CD8-positive, alpha-beta memory T cell (primary cell): ENCODE data around the gene TRAF1. TPM values are rescaled to one million over a fixed set of nuclear protein-coding genes. Genes with fewer than 3 reads are reported as not detected.

ENCODE experiments used
- CTCF ChIA-PET: fragments of 350-600 bp; sonication (Branson Sonifier 250); formaldehyde crosslinking; loops from one replicate; lab custom pipeline; 2021; ENCODE audit warnings: antibody characterized with exemption; lab: Charles Lee
- POLR2A ChIA-PET: fragments of 350-600 bp; sonication (Branson Sonifier 250); formaldehyde crosslinking; loops from one replicate; lab custom pipeline; 2021; ENCODE audit warnings: antibody characterized with exemption; lab: Charles Lee
- DNase-seq, 5 donors: peaks; one replicate each; pipeline versions ENCODE4 v3.0.0 to v3.0.0-alpha.2; 2020 to 2022; ENCODE audit warnings: mixed read lengths in 1 of 5
- H3K27ac ChIP-seq: one replicate; pipeline ENCODE4 v1.7.0; 2013; ENCODE audit warnings: low read depth, mild to moderate bottlenecking, low read length, moderate library complexity
- H3K27me3 ChIP-seq: 2 replicates; pipeline ENCODE4 v1.7.0; 2013; ENCODE audit warnings: low read length, mild to moderate bottlenecking; ENCODE audit not compliant: insufficient read depth, poor library complexity, severe bottlenecking
- H3K36me3 ChIP-seq: 2 replicates; pipeline ENCODE4 v1.7.0; 2013; ENCODE audit warnings: mild to moderate bottlenecking, low read length, moderate library complexity; ENCODE audit not compliant: insufficient read depth
- H3K4me1 ChIP-seq: 2 replicates; pipeline ENCODE4 v1.7.0; 2013; ENCODE audit warnings: mild to moderate bottlenecking, low read length, moderate library complexity; ENCODE audit not compliant: insufficient read depth
- H3K4me3 ChIP-seq: 2 replicates; pipeline ENCODE4 v1.7.0; 2013; ENCODE audit warnings: mild to moderate bottlenecking, low read length
- H3K9me3 ChIP-seq: 2 replicates; pipeline ENCODE4 v1.7.0; 2013; ENCODE audit warnings: mild to moderate bottlenecking, low read length
- H3K27ac Mint-ChIP-seq, 8 donors: one replicate each; pipeline ENCODE4 v1.8.0; 2020 to 2021; ENCODE audit warnings: mixed read lengths in 8 of 8, mild to moderate bottlenecking in 6 of 8, inconsistent platforms in 3 of 8, moderate library complexity in 3 of 8
- H3K27me3 Mint-ChIP-seq, 2 donors: one replicate each; pipeline ENCODE4 v1.8.0; 2020 to 2021; ENCODE audit warnings: mixed read lengths in 2 of 2, mild to moderate bottlenecking in 1 of 2, moderate library complexity in 1 of 2
- H3K36me3 Mint-ChIP-seq, 3 donors: one replicate each; pipeline ENCODE4 v1.8.0; 2020 to 2021; ENCODE audit warnings: mixed read lengths in 3 of 3, inconsistent platforms in 1 of 3, mild to moderate bottlenecking in 1 of 3
- H3K4me1 Mint-ChIP-seq, 3 donors: one replicate each; pipeline ENCODE4 v1.8.0; 2020 to 2021; ENCODE audit warnings: mixed read lengths in 3 of 3, inconsistent platforms in 1 of 3, mild to moderate bottlenecking in 1 of 3
- H3K4me3 Mint-ChIP-seq, 7 donors: one replicate each; pipeline ENCODE4 v1.8.0; 2020 to 2021; ENCODE audit warnings: mixed read lengths in 7 of 7, mild to moderate bottlenecking in 6 of 7, moderate library complexity in 4 of 7, inconsistent platforms in 2 of 7
- H3K9me3 Mint-ChIP-seq, 5 donors: one replicate each; pipeline ENCODE4 v1.8.0; 2020 to 2022; ENCODE audit warnings: mixed read lengths in 5 of 5, mild to moderate bottlenecking in 3 of 5, moderate library complexity in 2 of 5, inconsistent platforms in 1 of 5
- polyA plus RNA-seq: library from polyadenylated mRNA; unstranded; fragments of 300-500 nt; fragmentation: Illumina TruSeq; gene quantifications from one replicate; pipeline ENCODE4 v1.2.3, GENCODE V29; 2021
- total RNA-seq, 2 experiments: library from RNA; stranded (reverse); gene quantifications; one replicate each; pipeline ENCODE4 v1.2.3, GENCODE V29; 2021

TRAF1 gene
- total and polyA plus RNA-seq, 3 experiments from 2014 or later = 12.1 to 322 (median 316) TPM

- Histone ChIP-seq H3K4me3 (no peak overlapping the region), H3K36me3 (no peaks in the 10 kb centered on the region), H3K27ac (no peak overlapping the region), H3K9me3 (no peaks in the 10 kb centered on the region), H3K4me1 (no peaks in the 10 kb centered on the region), H3K27me3 (no peaks in the 10 kb centered on the region)
- Mint-ChIP-seq H3K4me3 (no peak overlapping the region), H3K27me3 (no peaks in the 10 kb centered on the region), H3K4me1 (no peaks in the 10 kb centered on the region), H3K36me3 (no peaks in the 10 kb centered on the region), H3K27ac (no peak overlapping the region), H3K9me3 (no peaks in the 10 kb centered on the region)
- ChIA-PET CTCF (no interaction called here), POLR2A (no interaction called here)
- no peak for DNase-seq
Observed at GRCh38 chr9:120948824-120949223, 22.2 kb upstream of the TRAF1 start.

GRCh38 chr9:120947222-120947621 lies 20.6 kb upstream of the TRAF1 start:
- Mint-ChIP-seq H3K9me3 (no peaks in the 10 kb centered on the region), H3K27ac (no peak overlapping the region), H3K4me3 (no peak overlapping the region), H3K36me3 (no peaks in the 10 kb centered on the region), H3K4me1 (no peaks in the 10 kb centered on the region), H3K27me3 (no peaks in the 10 kb centered on the region)
- CTCF ChIA-PET = no interaction called here
- H3K27me3 ChIP-seq = no peaks in the 10 kb centered on the region
- POLR2A ChIA-PET = no interaction called here
- H3K36me3 ChIP-seq = no peaks in the 10 kb centered on the region
- H3K27ac ChIP-seq = no peak overlapping the region
- H3K9me3 ChIP-seq = no peaks in the 10 kb centered on the region
- H3K4me3 ChIP-seq = no peak overlapping the region
- no peak for DNase-seq
- H3K4me1 ChIP-seq = no peaks in the 10 kb centered on the region

GRCh38 chr9:120946259-120946658 lies 19.7 kb upstream of the TRAF1 start:
- ChIA-PET POLR2A (no interaction called here), CTCF (no interaction called here)
- no peak overlapping the region for H3K4me3 ChIP-seq

GRCh38 chr9:120944948-120945347 lies 18.4 kb upstream of the TRAF1 start:
- Mint-ChIP-seq H3K27ac (peak overlapping the region in 2 of 8 donors; percentile 4 to 32), H3K9me3 (no peaks in the 10 kb centered on the region)

More at GRCh38 chr9:120946259-120946658, 19.7 kb upstream of the TRAF1 start:
- Mint-ChIP-seq H3K9me3 (no peaks in the 10 kb centered on the region), H3K4me3 (no peak overlapping the region), H3K4me1 (no peaks in the 10 kb centered on the region), H3K27ac (peak overlapping the region in 1 of 8 donors; percentile 43), H3K36me3 (no peaks in the 10 kb centered on the region), H3K27me3 (no peaks in the 10 kb centered on the region)
- Histone ChIP-seq H3K9me3 (no peaks in the 10 kb centered on the region), H3K4me1 (no peaks in the 10 kb centered on the region), H3K27ac (no peak overlapping the region), H3K36me3 (no peaks in the 10 kb centered on the region), H3K27me3 (no peaks in the 10 kb centered on the region)
- no peak for DNase-seq

GRCh38 chr9:120944434-120944843 lies 17.8 kb upstream of the TRAF1 start:
- H3K9me3 Mint-ChIP-seq = no peaks in the 10 kb centered on the region

More at GRCh38 chr9:120944948-120945347, 18.4 kb upstream of the TRAF1 start:
- H3K27ac ChIP-seq = no peak overlapping the region
- no peaks in the 10 kb centered on the region for H3K4me1 ChIP-seq
- no peaks in the 10 kb centered on the region for H3K9me3 ChIP-seq
- no peak for DNase-seq
- no peaks in the 10 kb centered on the region for H3K27me3 ChIP-seq
- H3K4me3 ChIP-seq = no peak overlapping the region
- POLR2A ChIA-PET = no interaction called here
- Mint-ChIP-seq H3K27me3 (no peaks in the 10 kb centered on the region), H3K4me3 (no peak overlapping the region), H3K4me1 (no peaks in the 10 kb centered on the region), H3K36me3 (no peaks in the 10 kb centered on the region)
- no peaks in the 10 kb centered on the region for H3K36me3 ChIP-seq
- CTCF ChIA-PET = no interaction called here

DNA sequence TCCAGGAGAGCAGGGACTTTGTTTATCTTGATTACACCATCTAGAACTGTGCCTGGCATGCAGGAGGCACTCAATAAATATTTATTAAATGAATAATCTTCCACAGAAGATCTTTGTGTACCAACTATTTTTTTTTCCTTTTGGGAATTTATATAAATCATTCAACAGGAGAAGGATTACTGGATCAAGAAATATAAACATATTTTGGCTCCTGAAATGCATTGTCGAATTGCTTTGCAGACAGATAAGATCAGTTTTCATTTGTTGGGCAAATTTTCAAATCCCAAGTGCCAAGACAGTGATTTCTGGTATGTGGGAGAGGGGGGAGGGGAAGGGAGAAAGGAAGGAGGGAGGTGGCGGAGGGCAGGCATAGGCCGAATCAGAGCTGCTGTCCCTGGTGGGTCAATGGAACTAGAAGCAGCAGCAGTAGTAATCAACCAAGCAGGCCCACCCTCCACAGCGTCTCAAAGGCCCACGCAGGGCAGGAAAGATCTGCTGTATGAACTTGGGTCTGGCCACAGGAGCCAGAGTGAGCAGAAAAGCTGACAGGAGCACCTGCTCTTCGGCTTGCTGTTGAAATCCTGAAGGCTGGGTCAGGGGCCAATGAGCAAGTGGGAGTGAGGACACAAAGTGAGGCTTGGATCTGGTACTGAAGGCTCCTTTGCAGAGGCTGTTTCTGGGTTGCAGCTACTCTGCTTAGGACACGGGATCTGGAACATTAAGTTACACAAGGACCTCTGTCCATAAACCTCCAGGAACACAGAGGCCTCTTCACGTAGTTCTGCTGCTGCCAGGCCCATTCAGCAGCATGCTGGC lies 15.8 kb upstream of the TRAF1 start:
- no peak overlapping the region for H3K27ac ChIP-seq
- Mint-ChIP-seq H3K9me3 (no peaks in the 10 kb centered on the region), H3K4me3 (no peak overlapping the region), H3K27me3 (no peaks in the 10 kb centered on the region), H3K4me1 (peaks cover 0 to 3% (median 2%) of the 10 kb centered on the region in 3 donors), H3K27ac (no peak overlapping the region), H3K36me3 (no peaks in the 10 kb centered on the region)
- ChIA-PET CTCF (no interaction called here), POLR2A (no interaction called here)
- H3K27me3 ChIP-seq = no peaks in the 10 kb centered on the region
- peaks cover 6% of the 10 kb centered on the region for H3K4me1 ChIP-seq
- DNase-seq = no peak
- H3K36me3 ChIP-seq = no peaks in the 10 kb centered on the region
- H3K4me3 ChIP-seq = no peak overlapping the region
- no peaks in the 10 kb centered on the region for H3K9me3 ChIP-seq

More at GRCh38 chr9:120944434-120944843, 17.8 kb upstream of the TRAF1 start:
- Mint-ChIP-seq H3K4me1 (no peaks in the 10 kb centered on the region), H3K36me3 (no peaks in the 10 kb centered on the region), H3K27me3 (no peaks in the 10 kb centered on the region), H3K27ac (peak overlapping the region in 1 of 8 donors; percentile 32), H3K4me3 (no peak overlapping the region)
- H3K36me3 ChIP-seq = no peaks in the 10 kb centered on the region
- H3K9me3 ChIP-seq = no peaks in the 10 kb centered on the region
- H3K4me3 ChIP-seq = no peak overlapping the region
- POLR2A ChIA-PET = no interaction called here
- H3K27me3 ChIP-seq = no peaks in the 10 kb centered on the region
- CTCF ChIA-PET = no interaction called here
- no peaks in the 10 kb centered on the region for H3K4me1 ChIP-seq
- no peak for DNase-seq
- no peak overlapping the region for H3K27ac ChIP-seq

DNA sequence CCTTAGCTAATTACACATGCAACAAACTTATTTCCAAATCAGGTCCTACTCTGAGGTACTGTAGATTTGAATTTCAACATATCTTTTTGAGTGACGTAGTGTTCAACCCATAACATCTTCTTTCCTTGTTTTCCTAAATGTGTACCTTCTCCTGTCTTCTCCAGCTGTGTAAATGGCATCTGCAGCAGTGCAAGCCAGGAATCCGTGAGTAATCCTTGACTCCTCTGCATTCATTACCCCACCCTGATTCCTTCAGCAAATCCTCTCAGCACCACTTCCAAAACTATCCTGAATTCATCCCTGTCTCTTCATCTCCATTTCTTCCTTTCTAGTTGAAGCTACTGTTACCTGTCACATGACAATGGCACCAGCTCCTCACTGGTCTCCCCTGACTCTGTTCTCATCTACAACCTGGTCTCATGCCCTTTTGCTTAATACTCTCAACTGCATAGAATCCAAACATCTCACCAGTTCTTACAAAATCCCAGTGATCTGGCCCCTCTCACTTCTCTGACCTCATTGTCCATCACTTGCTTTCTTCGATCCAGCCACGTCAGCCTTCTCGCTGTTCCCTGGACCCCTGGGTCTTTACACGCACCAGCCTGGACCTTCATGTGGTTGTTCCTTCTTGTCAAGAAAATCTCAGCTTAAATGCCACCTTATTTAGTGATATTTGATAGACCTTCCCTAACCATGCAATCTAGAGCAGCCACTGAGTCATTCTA lies 14.6 kb upstream of the TRAF1 start:
- no peaks in the 10 kb centered on the region for H3K9me3 ChIP-seq
- no peak overlapping the region for H3K4me3 ChIP-seq
- no peak overlapping the region for H3K4me3 Mint-ChIP-seq
- DNase-seq = no peak
- H3K36me3 Mint-ChIP-seq = no peaks in the 10 kb centered on the region
- H3K27ac Mint-ChIP-seq = peak overlapping the region in 3 of 8 donors; percentile 21 to 89 (median 48)
- H3K4me1 ChIP-seq = peaks cover 18% of the 10 kb centered on the region
- no peaks in the 10 kb centered on the region for H3K27me3 Mint-ChIP-seq
- no peak overlapping the region for H3K27ac ChIP-seq
- H3K27me3 ChIP-seq = no peaks in the 10 kb centered on the region
- peaks cover 10 to 13% (median 12%) of the 10 kb centered on the region in 3 donors for H3K4me1 Mint-ChIP-seq
- POLR2A ChIA-PET = interaction anchor here (0.6 kb wide), 2 partner anchors 12 to 45 kb away, joined by 3 to 7 read pairs; no protein-coding TSS in a partner anchor
- CTCF ChIA-PET = interaction anchor here (1.3 kb wide), 1 partner anchor 71 kb away, joined by 4 read pairs; no protein-coding TSS in a partner anchor
- no peaks in the 10 kb centered on the region for H3K36me3 ChIP-seq
- H3K9me3 Mint-ChIP-seq = no peaks in the 10 kb centered on the region

GRCh38 chr9:120940573-120940972 lies 14.0 kb upstream of the TRAF1 start:
- H3K4me1 ChIP-seq = peaks cover 24% of the 10 kb centered on the region
- H3K4me1 Mint-ChIP-seq = peaks cover 16 to 19% (median 18%) of the 10 kb centered on the region in 3 donors
- no peaks in the 10 kb centered on the region for H3K36me3 ChIP-seq
- no peaks in the 10 kb centered on the region for H3K36me3 Mint-ChIP-seq
- no peak overlapping the region for H3K27ac ChIP-seq
- H3K4me3 ChIP-seq = no peak overlapping the region
- no peak overlapping the region for H3K27ac Mint-ChIP-seq
- ChIA-PET CTCF (interaction anchor here (1.3 kb wide), 1 partner anchor 71 kb away, joined by 4 read pairs; no protein-coding TSS in a partner anchor), POLR2A (interaction anchor here (0.6 kb wide), 1 partner anchor 12 kb away, joined by 3 read pairs; no protein-coding TSS in a partner anchor)
- no peaks in the 10 kb centered on the region for H3K27me3 Mint-ChIP-seq
- DNase-seq = no peak
- no peaks in the 10 kb centered on the region for H3K9me3 Mint-ChIP-seq
- H3K9me3 ChIP-seq = no peaks in the 10 kb centered on the region
- H3K4me3 Mint-ChIP-seq = no peak overlapping the region
- no peaks in the 10 kb centered on the region for H3K27me3 ChIP-seq
